Keratinocyte (primary cell): ENCODE data around the gene OR51E2. TPM values are rescaled to one million over a fixed set of nuclear protein-coding genes. Genes with fewer than 3 reads are reported as not detected.

Experiments used
- DNase-seq: peaks from one replicate; pipeline ENCODE4 v3.0.0-alpha.2; 2011; ENCODE audit warnings: low read depth, missing footprints, low spot score
- FAIRE-seq: peaks from 2 replicates; lab custom pipeline; 2011; peaks lifted over from hg19 to GRCh38; lab: Jason Lieb, UNC
- H2AFZ ChIP-seq: 2 replicates; pipeline ENCODE4 v1.6.0; 2012; ENCODE audit warnings: low read length, control low read depth, inconsistent platforms; ENCODE audit not compliant: control insufficient read depth
- H3K27ac ChIP-seq: 2 replicates; pipeline ENCODE4 v1.5.1; 2011; ENCODE audit warnings: low read length; ENCODE audit not compliant: control insufficient read depth, insufficient read depth
- H3K27me3 ChIP-seq: 3 replicates; pipeline ENCODE4 v1.6.0; 2011; ENCODE audit warnings: low read length; ENCODE audit not compliant: control insufficient read depth, insufficient read depth; ENCODE audit errors: extremely low read depth
- H3K36me3 ChIP-seq, 2 experiments: 2 replicates in 1 of 2; 3 replicates in 1 of 2; pipeline ENCODE4 v1.5.1; 2011; ENCODE audit warnings: low read length in 2 of 2, mild to moderate bottlenecking in 1 of 2; ENCODE audit not compliant: control insufficient read depth in 2 of 2, insufficient read depth in 2 of 2; ENCODE audit errors: extremely low read depth in 1 of 2
- H3K4me1 ChIP-seq: 3 replicates; pipeline ENCODE4 v1.5.1; 2011; ENCODE audit warnings: low read length; ENCODE audit not compliant: control insufficient read depth, insufficient read depth; ENCODE audit errors: extremely low read depth
- H3K4me2 ChIP-seq: 3 replicates; pipeline ENCODE4 v1.6.0; 2011; ENCODE audit warnings: low read depth, low read length; ENCODE audit not compliant: control insufficient read depth, insufficient read depth; ENCODE audit errors: extremely low read depth
- H3K4me3 ChIP-seq, 3 experiments: fragments of 200-600 bp in 1 of 3; sonication (generic) in 1 of 3; 2 replicates in 2 of 3; 3 replicates in 1 of 3; pipeline ENCODE4 v1.5.1; 2011 to 2016; ENCODE audit warnings: low read length in 3 of 3, mild to moderate bottlenecking in 3 of 3, control low read depth in 2 of 3, inconsistent platforms in 1 of 3, low read depth in 1 of 3, mixed read lengths in 1 of 3, mixed run types in 1 of 3, moderate library complexity in 1 of 3; ENCODE audit not compliant: control insufficient read depth in 2 of 3, insufficient read depth in 2 of 3; ENCODE audit errors: extremely low read depth in 1 of 3
- H3K79me2 ChIP-seq: 2 replicates; pipeline ENCODE4 v1.6.0; 2012; ENCODE audit warnings: low read length; ENCODE audit not compliant: control insufficient read depth, insufficient read depth
- H3K9ac ChIP-seq: 3 replicates; pipeline ENCODE4 v1.6.0; 2011; ENCODE audit warnings: low read length; ENCODE audit not compliant: control insufficient read depth, insufficient read depth; ENCODE audit errors: extremely low read depth
- H3K9me1 ChIP-seq: 3 replicates; pipeline ENCODE4 v1.6.0; 2011; ENCODE audit warnings: low read length; ENCODE audit not compliant: control insufficient read depth, insufficient read depth; ENCODE audit errors: extremely low read depth
- H3K9me3 ChIP-seq: 2 replicates; pipeline ENCODE4 v1.5.1; 2012; ENCODE audit warnings: low read depth, low read length; ENCODE audit not compliant: control insufficient read depth
- H4K20me1 ChIP-seq: 3 replicates; pipeline ENCODE4 v1.6.0; 2011; ENCODE audit warnings: low read length; ENCODE audit not compliant: control insufficient read depth, insufficient read depth; ENCODE audit errors: extremely low read depth
- CTCF ChIP-seq, 3 experiments: IDR thresholded peaks in 1 of 3; conservative IDR thresholded peaks in 1 of 3; optimal IDR thresholded peaks in 1 of 3; 2 replicates in 2 of 3; 3 replicates in 1 of 3; pipeline versions ENCODE3 to v1.5.1; 2011; ENCODE audit warnings: low read length in 3 of 3, mild to moderate bottlenecking in 3 of 3, moderate library complexity in 2 of 3, control low read depth in 1 of 3, inconsistent platforms in 1 of 3; ENCODE audit not compliant: insufficient read depth in 2 of 3; ENCODE audit errors: extremely low read depth in 1 of 3
- EZH2 ChIP-seq: IDR thresholded peaks from one replicate; pipeline ENCODE4 v1.6.1; 2012; ENCODE audit warnings: inconsistent platforms, mild to moderate bottlenecking, low read length, moderate library complexity
- dilution Hi-C: fragments of 300-500 bp; cut with MboI; formaldehyde crosslinking; loops from one replicate; pipeline ENCODE4 v1.7.0; 2020; ENCODE audit warnings: low sequenced_read_pairs; ENCODE audit not compliant: extremely low pct_ligation_motif_present
- polyA plus RNA-seq, 5 experiments: library from polyadenylated mRNA; depleted of rRNA in 3 of 5; stranded (reverse) in 3 of 5; stranded (forward) in 1 of 5; unstranded in 1 of 5; fragments of >200 nt; gene quantifications; 1 replicate in 1 of 5; 2 replicates in 3 of 5; 3 replicates in 1 of 5; pipeline versions ENCODE4 v1.2.1 to v1.2.3, GENCODE V29; 2011 to 2012; ENCODE audit warnings: missing spikeins in 2 of 5, low read depth in 1 of 5, low replicate concordance in 1 of 5

Gene OR51E2
- polyA plus RNA-seq, 1 donor (not counting 4 experiments of a cell fraction or from before 2014, with no cell fraction given), result 0.03 TPM

GRCh38 chr11:4643682-4644081, 54.0 kb downstream of the OR51E2 start, which contains the start of gene OR51E1:
TSS of gene OR51E1 (plus strand) at chr11:4643982. CDS start at chr11:4652527, 8,545 bp downstream.
- DNase-seq (no peak), FAIRE-seq (no peak)
- H3K9me1 ChIP-seq, result no peaks in the 10 kb centered on the region
- H3K4me2 ChIP-seq, result no peak within 1 kb of the TSS
- H3K36me3 ChIP-seq, result no peaks in the 10 kb centered on the region
- no peak within 1 kb of the TSS for H3K27ac ChIP-seq
- no peaks in the 10 kb centered on the region for H3K79me2 ChIP-seq
- H3K4me3 ChIP-seq, result no peak within 1 kb of the TSS
- no peaks in the 10 kb centered on the region for H3K27me3 ChIP-seq
- H4K20me1 ChIP-seq, result no peaks in the 10 kb centered on the region
- no peak for TF ChIP-seq EZH2
- TF ChIP-seq CTCF (optimal IDR thresholded peaks at IDR 0.05 in 1 of 3, IDR thresholded peaks at IDR 0.05 in 1 of 3, conservative IDR thresholded peaks at IDR 0.05 in 1 of 3; ENCODE audit: extremely low read depth in 1 of 3, insufficient read depth in 2 of 3, low read length in 3 of 3), result no peak
- no peak within 1 kb of the TSS for H2AFZ ChIP-seq
- no peaks in the 10 kb centered on the region for H3K9me3 ChIP-seq
- no peak within 1 kb of the TSS for H3K9ac ChIP-seq
- no peaks in the 10 kb centered on the region for H3K4me1 ChIP-seq
- dilution Hi-C loops, result no loop called here

- no peaks in the 10 kb centered on the region for H3K9me1 ChIP-seq
- FAIRE-seq (no peak), DNase-seq (no peak)
- H2AFZ ChIP-seq, result no peak overlapping the region
- no peaks in the 10 kb centered on the region for H3K4me1 ChIP-seq
- no peak overlapping the region for H3K27ac ChIP-seq
- H3K36me3 ChIP-seq, result no peaks in the 10 kb centered on the region
- dilution Hi-C loops, result no loop called here
- no peak overlapping the region for H3K4me2 ChIP-seq
- H4K20me1 ChIP-seq, result no peaks in the 10 kb centered on the region
- H3K4me3 ChIP-seq, result no peak overlapping the region
- H3K9ac ChIP-seq, result no peak overlapping the region
- no peak for TF ChIP-seq EZH2
- no peak for TF ChIP-seq CTCF (optimal IDR thresholded peaks at IDR 0.05 in 1 of 3, IDR thresholded peaks at IDR 0.05 in 1 of 3, conservative IDR thresholded peaks at IDR 0.05 in 1 of 3; ENCODE audit: extremely low read depth in 1 of 3, insufficient read depth in 2 of 3, low read length in 3 of 3)
- H3K9me3 ChIP-seq, result no peaks in the 10 kb centered on the region
- no peaks in the 10 kb centered on the region for H3K79me2 ChIP-seq
- no peaks in the 10 kb centered on the region for H3K27me3 ChIP-seq
Measured at GRCh38 chr11:4643076-4643475, 54.6 kb downstream of the OR51E2 start.
